Karpas-422 (cell line): ENCODE measurements around the gene BEGAIN. TPM values are rescaled to one million over a fixed set of nuclear protein-coding genes. Genes with fewer than 3 reads are reported as not detected.

Source experiments
- DNase-seq: peaks from one replicate; pipeline ENCODE4 v3.0.0-alpha.2; 2015
- H2AFZ ChIP-seq: fragments of 200-600 bp; sonication (generic); 2 replicates; pipeline ENCODE4 v1.6.1; 2014; ENCODE audit warnings: antibody characterized with exemption, low read length, mixed read lengths
- H3K27ac ChIP-seq: fragments of 200-600 bp; sonication (generic); 2 replicates; pipeline ENCODE4 v1.5.1; 2014; ENCODE audit warnings: mild to moderate bottlenecking, low read length, moderate library complexity
- H3K27me3 ChIP-seq: fragments of 200-600 bp; sonication (generic); 2 replicates; pipeline ENCODE4 v1.6.1; 2014; ENCODE audit warnings: low read length, mixed read lengths
- H3K36me3 ChIP-seq: fragments of 200-600 bp; sonication (generic); 2 replicates; pipeline ENCODE4 v1.6.1; 2014; ENCODE audit warnings: low read length, mixed read lengths; ENCODE audit not compliant: insufficient read depth
- H3K4me1 ChIP-seq: fragments of 200-600 bp; sonication (generic); 2 replicates; pipeline ENCODE4 v1.6.1; 2014; ENCODE audit warnings: mild to moderate bottlenecking, low read length, mixed read lengths
- H3K4me2 ChIP-seq: fragments of 200-600 bp; sonication (generic); 2 replicates; pipeline ENCODE4 v1.6.1; 2014; ENCODE audit warnings: low read length, low read depth, mild to moderate bottlenecking; ENCODE audit not compliant: poor library complexity, severe bottlenecking
- H3K4me3 ChIP-seq: fragments of 200-600 bp; sonication (generic); 2 replicates; pipeline ENCODE4 v1.5.1; 2014; ENCODE audit warnings: mild to moderate bottlenecking, antibody characterized with exemption, low read length, mixed read lengths
- H3K79me2 ChIP-seq: fragments of 200-600 bp; sonication (generic); 2 replicates; pipeline ENCODE4 v1.6.1; 2014; ENCODE audit warnings: mild to moderate bottlenecking, low read length, mixed read lengths
- H3K9ac ChIP-seq: fragments of 200-600 bp; sonication (generic); 2 replicates; pipeline ENCODE4 v1.6.0; 2014; ENCODE audit warnings: low read length
- H3K9me2 ChIP-seq: fragments of 200-600 bp; sonication (generic), shearing (Covaris generic); replicated peaks from 2 replicates; pipeline ENCODE4 v1.6.0; 2014; ENCODE audit warnings: mild to moderate bottlenecking, low read length, moderate library complexity; ENCODE audit not compliant: insufficient read depth
- H3K9me3 ChIP-seq: fragments of 300-700, 200-600 bp; sonication (generic); 2 replicates; pipeline ENCODE4 v1.6.1; 2014; ENCODE audit warnings: low read length, mixed read lengths
- H4K20me1 ChIP-seq: fragments of 200-600 bp; sonication (generic); 2 replicates; pipeline ENCODE4 v1.6.1; 2014; ENCODE audit warnings: mild to moderate bottlenecking, antibody characterized with exemption, low read length, low read depth; ENCODE audit not compliant: insufficient read depth
- small RNA-seq: library from RNA; depleted of rRNA; stranded (forward); fragments of <200 nt; gene quantifications from one replicate; pipeline ENCODE3, GENCODE V24; 2014
- total RNA-seq: library from RNA; depleted of rRNA; stranded (reverse); fragments of >200 nt; shearing (Covaris generic); gene quantifications from 2 replicates; pipeline ENCODE4 v1.2.3, GENCODE V29; 2014; ENCODE audit warnings: low replicate concordance; rRNA removed

BEGAIN gene
- total RNA-seq, 1 experiment from 2014 or later: not detected

GRCh38 chr14:100498068-100498467 is 89.1 kb downstream of the BEGAIN start:
- Histone ChIP-seq H3K27ac (no peak overlapping the region), H3K9ac (no peak overlapping the region), H3K27me3 (no peaks in the 10 kb centered on the region), H3K4me2 (no peak overlapping the region), H4K20me1 (peaks cover 41% of the 10 kb centered on the region), H3K4me1 (no peaks in the 10 kb centered on the region), H2AFZ (no peak overlapping the region), H3K79me2 (no peaks in the 10 kb centered on the region), H3K4me3 (no peak overlapping the region), H3K9me3 (no peaks in the 10 kb centered on the region), H3K36me3 (no peaks in the 10 kb centered on the region), H3K9me2 (no peaks in the 10 kb centered on the region)
- DNase-seq: no peak

- H3K4me2 ChIP-seq: no peak overlapping the region
- no peak overlapping the region for H3K27ac ChIP-seq
- H3K79me2 ChIP-seq: no peaks in the 10 kb centered on the region
- no peaks in the 10 kb centered on the region for H3K4me1 ChIP-seq
- no peaks in the 10 kb centered on the region for H3K27me3 ChIP-seq
- no peaks in the 10 kb centered on the region for H3K36me3 ChIP-seq
- H4K20me1 ChIP-seq: peaks cover 40% of the 10 kb centered on the region
- H3K4me3 ChIP-seq: no peak overlapping the region
- H2AFZ ChIP-seq: no peak overlapping the region
- DNase-seq: no peak
- no peak overlapping the region for H3K9ac ChIP-seq
- no peaks in the 10 kb centered on the region for H3K9me3 ChIP-seq
- no peaks in the 10 kb centered on the region for H3K9me2 ChIP-seq
These were observed 91.3 kb downstream of the BEGAIN start for GRCh38 chr14:100495917-100496316.

GRCh38 chr14:100494645-100495044 is 92.6 kb downstream of the BEGAIN start:
- H3K79me2 ChIP-seq: no peaks in the 10 kb centered on the region
- no peaks in the 10 kb centered on the region for H3K9me2 ChIP-seq
- H2AFZ ChIP-seq: no peak overlapping the region
- H3K27ac ChIP-seq: no peak overlapping the region
- H3K4me2 ChIP-seq: no peak overlapping the region
- H3K4me1 ChIP-seq: no peaks in the 10 kb centered on the region
- H3K27me3 ChIP-seq: no peaks in the 10 kb centered on the region
- H4K20me1 ChIP-seq: peaks cover 41% of the 10 kb centered on the region; the same call in 1 of the 2 replicates
- H3K4me3 ChIP-seq: no peak overlapping the region
- H3K9me3 ChIP-seq: no peaks in the 10 kb centered on the region
- no peak for DNase-seq
- no peak overlapping the region for H3K9ac ChIP-seq
- no peaks in the 10 kb centered on the region for H3K36me3 ChIP-seq

GRCh38 chr14:100490252-100490651 is 97.0 kb downstream of the BEGAIN start:
- no peaks in the 10 kb centered on the region for H3K4me1 ChIP-seq
- no peaks in the 10 kb centered on the region for H3K9me2 ChIP-seq
- no peaks in the 10 kb centered on the region for H3K36me3 ChIP-seq
- no peak for DNase-seq
- no peak overlapping the region for H3K4me3 ChIP-seq
- no peak overlapping the region for H3K9ac ChIP-seq
- H3K9me3 ChIP-seq: no peaks in the 10 kb centered on the region
- H3K79me2 ChIP-seq: no peaks in the 10 kb centered on the region
- H3K27me3 ChIP-seq: no peaks in the 10 kb centered on the region
- H4K20me1 ChIP-seq: peaks cover 41% of the 10 kb centered on the region
- no peak overlapping the region for H3K4me2 ChIP-seq
- H3K27ac ChIP-seq: no peak overlapping the region
- no peak overlapping the region for H2AFZ ChIP-seq

- H3K4me3 ChIP-seq: no peak overlapping the region
- H3K4me2 ChIP-seq: no peak overlapping the region
- no peaks in the 10 kb centered on the region for H3K4me1 ChIP-seq
- no peak overlapping the region for H2AFZ ChIP-seq
- H3K9me2 ChIP-seq: no peaks in the 10 kb centered on the region
- no peaks in the 10 kb centered on the region for H3K79me2 ChIP-seq
- no peak overlapping the region for H3K27ac ChIP-seq
- peaks cover 49% of the 10 kb centered on the region for H4K20me1 ChIP-seq
- no peak overlapping the region for H3K9ac ChIP-seq
- H3K27me3 ChIP-seq: no peaks in the 10 kb centered on the region
- no peaks in the 10 kb centered on the region for H3K9me3 ChIP-seq
- DNase-seq: no peak
- H3K36me3 ChIP-seq: no peaks in the 10 kb centered on the region
These were observed 99.2 kb downstream of the BEGAIN start for GRCh38 chr14:100488057-100488456.

- no peak overlapping the region for H3K4me3 ChIP-seq
- no peak overlapping the region for H2AFZ ChIP-seq
- no peaks in the 10 kb centered on the region for H3K9me2 ChIP-seq
- peaks cover 49% of the 10 kb centered on the region for H4K20me1 ChIP-seq
- H3K9me3 ChIP-seq: no peaks in the 10 kb centered on the region
- no peak overlapping the region for H3K4me2 ChIP-seq
- no peak overlapping the region for H3K27ac ChIP-seq
- no peaks in the 10 kb centered on the region for H3K79me2 ChIP-seq
- no peaks in the 10 kb centered on the region for H3K36me3 ChIP-seq
- DNase-seq: no peak
- no peaks in the 10 kb centered on the region for H3K4me1 ChIP-seq
- no peaks in the 10 kb centered on the region for H3K27me3 ChIP-seq
- no peak overlapping the region for H3K9ac ChIP-seq
These were observed 99.9 kb downstream of the BEGAIN start for GRCh38 chr14:100487304-100487703.

Small RNAs within 50 kb of the gene (small RNA-seq; reads per million reads assigned to genes)
- gene RN7SKP92: not detected

Other genes with a start within 250 kb of the BEGAIN start
- gene WDR25, start 210.9 kb downstream of the BEGAIN start, total RNA-seq: 10.8 and 13.5 TPM in 2 replicates
- gene DLK1, start 139.5 kb upstream of the BEGAIN start, total RNA-seq: not detected in 2 replicates
- not detected in 2 replicates for gene MEG3, start 238.7 kb upstream of the BEGAIN start, total RNA-seq